ENCODE data around the gene PIGZ. TPM values are rescaled to one million over a fixed set of nuclear protein-coding genes. Genes with fewer than 3 reads are reported as not detected.

The PIGZ gene
- total RNA-seq, 2 donors from 2014 or later = 0.22 to 0.31 TPM

DNA sequence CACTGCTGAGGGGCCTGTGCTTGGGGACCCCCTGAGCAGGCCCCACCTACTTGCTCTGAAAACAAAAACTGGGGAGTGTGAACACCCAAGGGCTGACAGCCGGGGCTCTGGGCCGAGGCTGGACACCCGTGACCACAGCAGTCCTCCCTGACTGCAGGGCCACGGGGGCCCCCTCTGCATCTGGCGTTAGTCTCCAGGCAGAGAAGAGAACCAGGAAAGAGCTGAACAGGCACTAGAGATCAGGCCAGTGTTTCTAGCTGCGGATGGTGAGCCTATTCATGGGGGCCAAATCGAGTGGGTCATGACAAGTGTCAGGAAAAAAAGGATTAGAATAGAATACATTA, 43.9 kb upstream of the PIGZ start:
- Histone ChIP-seq H3K27me3 (ENCODE audit: control insufficient read depth, insufficient read depth, low read length, poor library complexity, severe bottlenecking) (no peaks in the 10 kb centered on the region), H3K9ac (ENCODE audit: extremely low read depth, low read length, poor library complexity, severe bottlenecking) (no peak overlapping the region), H3K36me3 (ENCODE audit: control insufficient read depth, insufficient read depth, low read length) (no peaks in the 10 kb centered on the region), H3K27ac (ENCODE audit: low read depth, low read length) (no peak overlapping the region), H3K4me3 (ENCODE audit: low read length) (no peak overlapping the region), H3K4me1 (ENCODE audit: control insufficient read depth, insufficient read depth, low read length) (no peaks in the 10 kb centered on the region), H3K9me3 (ENCODE audit: control insufficient read depth, low read length) (no peaks in the 10 kb centered on the region)
- peaks cover 7% of the 10 kb centered on the region for H3K27me3 Mint-ChIP-seq (ENCODE audit: insufficient read depth)
- TF ChIP-seq, protein P1, sequence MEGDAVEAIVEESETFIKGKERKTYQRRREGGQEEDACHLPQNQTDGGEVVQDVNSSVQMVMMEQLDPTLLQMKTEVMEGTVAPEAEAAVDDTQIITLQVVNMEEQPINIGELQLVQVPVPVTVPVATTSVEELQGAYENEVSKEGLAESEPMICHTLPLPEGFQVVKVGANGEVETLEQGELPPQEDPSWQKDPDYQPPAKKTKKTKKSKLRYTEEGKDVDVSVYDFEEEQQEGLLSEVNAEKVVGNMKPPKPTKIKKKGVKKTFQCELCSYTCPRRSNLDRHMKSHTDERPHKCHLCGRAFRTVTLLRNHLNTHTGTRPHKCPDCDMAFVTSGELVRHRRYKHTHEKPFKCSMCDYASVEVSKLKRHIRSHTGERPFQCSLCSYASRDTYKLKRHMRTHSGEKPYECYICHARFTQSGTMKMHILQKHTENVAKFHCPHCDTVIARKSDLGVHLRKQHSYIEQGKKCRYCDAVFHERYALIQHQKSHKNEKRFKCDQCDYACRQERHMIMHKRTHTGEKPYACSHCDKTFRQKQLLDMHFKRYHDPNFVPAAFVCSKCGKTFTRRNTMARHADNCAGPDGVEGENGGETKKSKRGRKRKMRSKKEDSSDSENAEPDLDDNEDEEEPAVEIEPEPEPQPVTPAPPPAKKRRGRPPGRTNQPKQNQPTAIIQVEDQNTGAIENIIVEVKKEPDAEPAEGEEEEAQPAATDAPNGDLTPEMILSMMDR (conservative IDR thresholded peaks at IDR 0.05) = no peak
- H3K4me1 Mint-ChIP-seq = peaks cover 10% of the 10 kb centered on the region
- 84 to 93% methylated on average over 4 to 7 of the region's 7 CpGs for WGBS, 2 experiments (ENCODE audit: insufficient coverage in 1 of 2, insufficient read length in 1 of 2)
- no peak for DNase-seq
- no peak overlapping the region for H3K4me3 Mint-ChIP-seq
- no peaks in the 10 kb centered on the region for H3K9me3 Mint-ChIP-seq
- H3K36me3 Mint-ChIP-seq (ENCODE audit: low read depth) = no peaks in the 10 kb centered on the region
- no peak overlapping the region for H3K27ac Mint-ChIP-seq

- no peak overlapping the region for H3K4me3 Mint-ChIP-seq
- H3K27ac Mint-ChIP-seq = no peak overlapping the region
- H3K4me3 ChIP-seq (ENCODE audit: low read length) = no peak overlapping the region
- no peaks in the 10 kb centered on the region for H3K27me3 ChIP-seq (ENCODE audit: control insufficient read depth, insufficient read depth, low read length, poor library complexity, severe bottlenecking)
- no peaks in the 10 kb centered on the region for H3K9me3 Mint-ChIP-seq
- no peaks in the 10 kb centered on the region for H3K4me1 ChIP-seq (ENCODE audit: control insufficient read depth, insufficient read depth, low read length)
- H3K9ac ChIP-seq (ENCODE audit: extremely low read depth, low read length, poor library complexity, severe bottlenecking) = no peak overlapping the region
- H3K9me3 ChIP-seq (ENCODE audit: control insufficient read depth, low read length) = no peaks in the 10 kb centered on the region
- H3K27me3 Mint-ChIP-seq (ENCODE audit: insufficient read depth) = peaks cover 7% of the 10 kb centered on the region
- no peak for DNase-seq
- 80 to 86% methylated on average over 12 to 25 of the region's 25 CpGs for WGBS, 2 experiments (ENCODE audit: insufficient coverage in 1 of 2, insufficient read length in 1 of 2)
- no peaks in the 10 kb centered on the region for H3K36me3 ChIP-seq (ENCODE audit: control insufficient read depth, insufficient read depth, low read length)
- H3K4me1 Mint-ChIP-seq = peaks cover 10% of the 10 kb centered on the region
- peak overlapping the region; percentile 17 for H3K27ac ChIP-seq (ENCODE audit: low read depth, low read length)
- no peaks in the 10 kb centered on the region for H3K36me3 Mint-ChIP-seq (ENCODE audit: low read depth)
- TF ChIP-seq, protein P1 (conservative IDR thresholded peaks at IDR 0.05) = no peak
Observed at GRCh38 chr3:197011780-197012539, 43.3 kb upstream of the PIGZ start.

GRCh38 chr3:197010556-197011351, 42.1 kb upstream of the PIGZ start:
- WGBS, 2 experiments (ENCODE audit: insufficient coverage in 1 of 2, insufficient read length in 1 of 2) = 93% methylated on average over 22 to 30 of the region's 30 CpGs
- Mint-ChIP-seq H3K36me3 (ENCODE audit: low read depth) (peaks cover 3% of the 10 kb centered on the region), H3K27ac (no peak overlapping the region), H3K4me3 (no peak overlapping the region), H3K4me1 (peaks cover 10% of the 10 kb centered on the region), H3K27me3 (ENCODE audit: insufficient read depth) (peaks cover 8% of the 10 kb centered on the region), H3K9me3 (no peaks in the 10 kb centered on the region)
- Histone ChIP-seq H3K27ac (ENCODE audit: low read depth, low read length) (no peak overlapping the region), H3K9ac (ENCODE audit: extremely low read depth, low read length, poor library complexity, severe bottlenecking) (no peak overlapping the region), H3K27me3 (ENCODE audit: control insufficient read depth, insufficient read depth, low read length, poor library complexity, severe bottlenecking) (no peaks in the 10 kb centered on the region), H3K9me3 (ENCODE audit: control insufficient read depth, low read length) (no peaks in the 10 kb centered on the region), H3K4me1 (ENCODE audit: control insufficient read depth, insufficient read depth, low read length) (no peaks in the 10 kb centered on the region), H3K4me3 (ENCODE audit: low read length) (no peak overlapping the region), H3K36me3 (ENCODE audit: control insufficient read depth, insufficient read depth, low read length) (no peaks in the 10 kb centered on the region)
- DNase-seq = no peak
- TF ChIP-seq, protein P1 (conservative IDR thresholded peaks at IDR 0.05) = no peak
